Measurements from ENCODE around the gene ITM2B. TPM values are rescaled to one million over a fixed set of nuclear protein-coding genes. Genes with fewer than 3 reads are reported as not detected.

Gene ITM2B
- total RNA-seq, 1 donor from 2014 or later, result 339 TPM

DNA sequence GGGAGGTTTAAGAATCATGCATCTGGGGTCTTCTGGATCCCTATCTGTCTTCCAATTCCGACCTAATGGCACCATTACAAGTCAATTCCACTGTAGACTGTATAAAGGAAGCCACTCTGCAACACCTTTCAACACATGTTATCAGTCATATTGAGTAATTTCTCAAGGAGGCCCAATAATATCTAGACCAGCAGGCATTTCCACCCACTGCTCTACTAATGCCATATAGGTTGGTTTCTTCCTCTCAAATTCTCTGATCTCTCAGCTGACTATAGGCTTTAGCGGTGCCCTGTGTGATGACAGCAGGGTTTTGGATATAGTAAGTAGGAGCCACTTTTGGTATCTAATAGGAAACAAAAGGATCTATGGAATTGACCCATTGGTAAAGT lies 12.4 kb upstream of the ITM2B start:
- Mint-ChIP-seq H3K27ac (ENCODE audit: unreplicated experiment) (no peak overlapping the region), H3K4me3 (ENCODE audit: unreplicated experiment) (no peak overlapping the region), H3K9me3 (ENCODE audit: low read depth) (no peaks in the 10 kb centered on the region), H3K4me1 (ENCODE audit: low read depth) (peaks cover 13% of the 10 kb centered on the region), H3K36me3 (ENCODE audit: low read depth) (no peaks in the 10 kb centered on the region), H3K27me3 (ENCODE audit: low read depth) (no peaks in the 10 kb centered on the region)
- DNase-seq (ENCODE audit: low spot score), result no peak
- TF ChIP-seq, protein P1, sequence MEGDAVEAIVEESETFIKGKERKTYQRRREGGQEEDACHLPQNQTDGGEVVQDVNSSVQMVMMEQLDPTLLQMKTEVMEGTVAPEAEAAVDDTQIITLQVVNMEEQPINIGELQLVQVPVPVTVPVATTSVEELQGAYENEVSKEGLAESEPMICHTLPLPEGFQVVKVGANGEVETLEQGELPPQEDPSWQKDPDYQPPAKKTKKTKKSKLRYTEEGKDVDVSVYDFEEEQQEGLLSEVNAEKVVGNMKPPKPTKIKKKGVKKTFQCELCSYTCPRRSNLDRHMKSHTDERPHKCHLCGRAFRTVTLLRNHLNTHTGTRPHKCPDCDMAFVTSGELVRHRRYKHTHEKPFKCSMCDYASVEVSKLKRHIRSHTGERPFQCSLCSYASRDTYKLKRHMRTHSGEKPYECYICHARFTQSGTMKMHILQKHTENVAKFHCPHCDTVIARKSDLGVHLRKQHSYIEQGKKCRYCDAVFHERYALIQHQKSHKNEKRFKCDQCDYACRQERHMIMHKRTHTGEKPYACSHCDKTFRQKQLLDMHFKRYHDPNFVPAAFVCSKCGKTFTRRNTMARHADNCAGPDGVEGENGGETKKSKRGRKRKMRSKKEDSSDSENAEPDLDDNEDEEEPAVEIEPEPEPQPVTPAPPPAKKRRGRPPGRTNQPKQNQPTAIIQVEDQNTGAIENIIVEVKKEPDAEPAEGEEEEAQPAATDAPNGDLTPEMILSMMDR (IDR thresholded peaks at IDR 0.05), result no peak

DNA sequence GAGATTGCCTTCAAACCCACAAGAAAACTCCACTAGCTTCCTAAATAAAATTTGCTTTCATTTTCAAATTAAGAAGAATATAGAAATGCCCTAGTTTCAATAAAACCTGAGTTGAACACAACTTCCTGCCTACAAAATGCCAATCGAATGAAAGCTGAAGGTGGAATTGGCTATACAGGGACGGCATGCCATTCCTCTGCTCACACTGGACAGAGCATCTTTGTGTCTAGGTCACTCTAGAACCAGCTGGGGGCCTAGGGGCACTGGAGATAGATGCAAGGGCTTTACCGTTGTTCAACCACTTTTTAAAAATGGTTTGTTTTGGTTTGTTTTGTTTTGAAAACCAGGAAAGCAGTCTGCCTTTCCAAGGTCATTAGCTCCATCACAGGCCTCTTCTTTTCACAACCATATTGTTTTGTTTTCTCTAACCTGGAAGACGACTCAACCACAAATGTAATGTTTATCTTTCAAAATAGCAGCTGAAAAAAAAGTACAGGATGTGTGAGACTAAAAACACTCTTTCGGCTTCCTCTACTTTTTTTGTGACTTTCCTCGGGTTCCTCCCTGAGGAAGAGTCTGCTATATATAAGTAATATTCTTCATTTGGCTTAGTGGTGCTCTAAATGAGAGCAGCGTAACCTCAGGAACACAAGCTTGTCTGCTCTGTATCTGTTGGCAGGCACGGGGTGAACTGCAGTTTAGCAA lies 11.9 kb upstream of the ITM2B start:
- Mint-ChIP-seq H3K9me3 (ENCODE audit: low read depth) (no peaks in the 10 kb centered on the region), H3K4me1 (ENCODE audit: low read depth) (peaks cover 13% of the 10 kb centered on the region), H3K27ac (ENCODE audit: unreplicated experiment) (no peak overlapping the region), H3K4me3 (ENCODE audit: unreplicated experiment) (no peak overlapping the region), H3K36me3 (ENCODE audit: low read depth) (no peaks in the 10 kb centered on the region), H3K27me3 (ENCODE audit: low read depth) (no peaks in the 10 kb centered on the region)
- TF ChIP-seq, protein P1 (IDR thresholded peaks at IDR 0.05), result no peak
- no peak for DNase-seq (ENCODE audit: low spot score)

GRCh38 chr13:48221686-48222187 lies 11.3 kb upstream of the ITM2B start:
- DNase-seq (ENCODE audit: low spot score), result no peak
- Mint-ChIP-seq H3K4me1 (ENCODE audit: low read depth) (peaks cover 13% of the 10 kb centered on the region), H3K27ac (ENCODE audit: unreplicated experiment) (peak overlapping the region; percentile 1), H3K36me3 (ENCODE audit: low read depth) (no peaks in the 10 kb centered on the region), H3K4me3 (ENCODE audit: unreplicated experiment) (no peak overlapping the region), H3K27me3 (ENCODE audit: low read depth) (no peaks in the 10 kb centered on the region), H3K9me3 (ENCODE audit: low read depth) (no peaks in the 10 kb centered on the region)
- TF ChIP-seq, protein P1 (IDR thresholded peaks at IDR 0.05), result no peak

DNA sequence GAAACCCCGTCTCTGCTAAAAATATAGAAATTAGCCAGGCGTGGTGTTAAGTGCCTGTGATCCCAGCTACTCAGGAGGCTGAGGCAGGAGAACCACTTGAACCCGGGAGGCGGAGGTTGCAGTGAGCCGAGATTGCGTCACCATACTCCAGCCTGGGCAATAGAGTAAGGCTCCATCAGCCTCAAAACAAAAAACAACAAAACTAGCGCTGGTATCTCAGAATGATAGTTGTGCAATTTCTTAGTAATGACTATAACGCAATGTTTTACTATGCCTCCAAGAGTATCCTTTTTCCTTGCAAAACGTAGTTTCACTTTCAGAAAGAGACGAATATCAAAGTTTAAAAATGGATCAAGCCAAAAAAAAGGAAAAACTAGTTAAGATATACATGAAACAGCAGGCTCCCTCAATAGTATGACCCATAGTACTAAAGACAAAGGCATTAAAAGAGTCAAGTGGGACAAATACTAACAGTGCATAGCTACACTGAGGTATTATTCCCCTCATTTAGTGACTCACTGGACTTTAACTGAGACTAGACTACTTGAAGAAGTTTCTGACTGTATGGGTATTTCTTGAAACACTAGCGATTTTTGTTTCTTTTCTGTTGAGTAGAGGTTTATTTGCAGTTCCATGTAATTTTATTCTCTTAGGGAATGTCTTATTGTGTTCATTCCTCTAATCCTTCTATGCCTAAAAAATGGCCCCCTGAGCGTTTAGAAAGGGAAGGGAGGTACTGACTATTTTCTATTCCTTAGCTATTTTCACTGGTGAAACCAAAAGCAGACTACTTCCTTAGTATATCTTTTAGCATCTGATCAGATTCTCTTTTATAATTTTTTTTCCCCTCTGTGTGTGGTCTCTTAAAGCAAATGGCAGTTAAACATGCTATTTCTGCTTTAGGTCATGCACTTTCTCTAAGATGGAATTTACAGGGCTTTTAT lies 10.4 kb upstream of the ITM2B start:
- Mint-ChIP-seq H3K27ac (ENCODE audit: unreplicated experiment) (no peak overlapping the region), H3K27me3 (ENCODE audit: low read depth) (no peaks in the 10 kb centered on the region), H3K4me3 (ENCODE audit: unreplicated experiment) (no peak overlapping the region), H3K9me3 (ENCODE audit: low read depth) (no peaks in the 10 kb centered on the region), H3K4me1 (ENCODE audit: low read depth) (peaks cover 13% of the 10 kb centered on the region), H3K36me3 (ENCODE audit: low read depth) (no peaks in the 10 kb centered on the region)
- DNase-seq (ENCODE audit: low spot score), result no peak
- TF ChIP-seq, protein P1 (IDR thresholded peaks at IDR 0.05), result no peak

DNA sequence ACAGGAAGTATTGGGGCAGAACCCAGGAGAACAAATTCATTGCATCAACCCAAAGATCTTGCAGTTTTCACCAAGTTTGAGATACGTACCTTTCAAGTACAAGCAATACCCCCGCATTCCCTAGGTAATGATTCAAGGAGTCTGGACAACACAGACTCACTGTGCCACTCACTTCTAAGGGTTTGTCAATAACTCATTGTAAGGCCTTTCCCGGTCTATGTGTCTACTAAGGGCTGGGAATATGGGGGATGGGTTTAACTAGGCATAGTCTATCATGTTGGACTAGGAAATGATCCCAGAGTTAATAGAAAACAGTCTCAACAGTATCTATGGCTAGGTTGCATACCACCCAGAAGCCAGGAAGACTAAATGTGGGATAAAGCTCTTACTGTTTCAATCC lies 8.3 kb upstream of the ITM2B start:
- Mint-ChIP-seq H3K4me1 (ENCODE audit: low read depth) (peaks cover 13% of the 10 kb centered on the region), H3K9me3 (ENCODE audit: low read depth) (no peaks in the 10 kb centered on the region), H3K27ac (ENCODE audit: unreplicated experiment) (no peak overlapping the region), H3K4me3 (ENCODE audit: unreplicated experiment) (no peak overlapping the region), H3K27me3 (ENCODE audit: low read depth) (no peaks in the 10 kb centered on the region), H3K36me3 (ENCODE audit: low read depth) (no peaks in the 10 kb centered on the region)
- TF ChIP-seq, protein P1 (IDR thresholded peaks at IDR 0.05), result no peak
- no peak for DNase-seq (ENCODE audit: low spot score)

Measured in chondrocyte (in vitro differentiated cells).